GM23338 (cell line): ENCODE results near the gene THSD4.

Experiments
- CREB1 ChIP-seq: fragments of 250-450 bp; sonication (Bioruptor Pico); IDR thresholded peaks from 2 replicates; pipeline ENCODE4 v1.5.0; 2020; ENCODE audit warnings: low read depth, mild to moderate bottlenecking, moderate library complexity
- CTCF ChIP-seq, 2 experiments: fragments of 200-600 bp in 1 of 2; sonication (generic) in 1 of 2; conservative IDR thresholded peaks; 2 replicates each; pipeline versions ENCODE4 v1.5.1 to v1.6.1; 2016 to 2017; ENCODE audit warnings: antibody characterized with exemption in 2 of 2, low read depth in 2 of 2, mild to moderate bottlenecking in 2 of 2, moderate library complexity in 1 of 2
- ETS1 ChIP-seq: IDR thresholded peaks from 2 replicates; pipeline ENCODE4 v1.6.1; 2016; ENCODE audit warnings: antibody characterized with exemption
- EZH2 ChIP-seq: fragments of 200-600 bp; sonication (generic); IDR thresholded peaks from one replicate; pipeline ENCODE4 v1.8.0; 2017; ENCODE audit warnings: antibody characterized with exemption, mild to moderate bottlenecking, low read depth; ENCODE audit not compliant: unreplicated experiment
- EZH2phosphoT487 ChIP-seq: fragments of 200-600 bp; sonication (generic); IDR thresholded peaks from one replicate; pipeline ENCODE4 v1.8.1; 2018; ENCODE audit warnings: antibody characterized with exemption; ENCODE audit not compliant: unreplicated experiment
- JUNB ChIP-seq: IDR thresholded peaks from one replicate; pipeline ENCODE4 v1.6.1; 2016; ENCODE audit warnings: antibody characterized with exemption; ENCODE audit not compliant: unreplicated experiment
- NANOG ChIP-seq: IDR thresholded peaks from 2 replicates; pipeline ENCODE4 v1.6.1; 2016; ENCODE audit warnings: antibody characterized with exemption, borderline replicate concordance
- POLR2AphosphoS5 ChIP-seq: IDR thresholded peaks from 2 replicates; pipeline ENCODE4 v1.6.1; 2016; ENCODE audit warnings: antibody characterized with exemption, low read depth
- REST ChIP-seq: IDR thresholded peaks from one replicate; pipeline ENCODE4 v1.6.1; 2018; ENCODE audit warnings: antibody characterized with exemption; ENCODE audit not compliant: unreplicated experiment
- ZNF114 ChIP-seq: fragments of 250-450 bp; sonication (Bioruptor Pico); IDR thresholded peaks from 2 replicates; pipeline ENCODE4 v1.5.0; 2020; ENCODE audit warnings: mild to moderate bottlenecking, moderate library complexity
- ZNF331 ChIP-seq: fragments of 250-450 bp; sonication (Bioruptor Pico); IDR thresholded peaks from 2 replicates; pipeline ENCODE4 v1.5.0; 2020; ENCODE audit warnings: low read depth, mild to moderate bottlenecking, moderate library complexity

GRCh38 chr15:71607383-71607782, 492.1 kb downstream of the THSD4 start:
- TF ChIP-seq POLR2AphosphoS5: no peak
- TF ChIP-seq EZH2: no peak
- no peak for TF ChIP-seq CTCF (conservative IDR thresholded peaks at IDR 0.05; ENCODE audit: low read depth in 2 of 2)
- no peak for TF ChIP-seq NANOG
- TF ChIP-seq EZH2phosphoT487: no peak
- TF ChIP-seq REST: no peak
- no peak for TF ChIP-seq CREB1 (CRISPR knock-in tag)
- no peak for TF ChIP-seq JUNB
- TF ChIP-seq ETS1: no peak
- TF ChIP-seq ZNF114: no peak
- TF ChIP-seq ZNF331: no peak
